SKM-1 (cell line): Measurements from ENCODE around the gene ATG16L1.

Experiments
- DNase-seq: peaks from one replicate; lab custom pipeline; 2025; ENCODE audit not compliant: unreplicated experiment; lab: John Stamatoyannopoulos, UW

ATG16L1 gene

DNA sequence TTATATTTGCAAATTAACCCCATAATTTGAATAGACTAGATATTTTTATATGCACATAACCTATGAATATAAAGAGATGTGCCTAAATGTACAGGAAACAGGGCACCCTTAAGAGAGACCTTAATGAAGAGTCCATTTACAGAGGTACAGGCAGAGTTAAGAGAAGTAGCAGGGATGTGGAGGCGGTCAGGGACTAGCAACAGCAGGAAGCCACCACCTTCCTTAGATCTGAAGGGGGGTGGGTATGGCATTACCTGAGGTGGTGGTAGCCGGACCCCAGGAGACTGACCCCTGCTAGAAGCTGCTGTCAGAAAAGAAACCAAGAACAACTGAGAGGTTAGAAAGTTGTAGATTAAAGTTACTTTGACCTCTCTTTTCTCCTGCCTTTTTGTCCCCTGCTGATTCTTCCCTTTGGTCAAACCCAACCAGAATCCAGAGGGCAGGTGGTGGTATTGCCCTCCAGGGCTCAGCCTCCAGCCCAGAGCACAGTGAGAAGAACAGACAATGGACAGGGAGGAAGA, 24.9 kb upstream of the ATG16L1 start:
- DNase-seq, result no peak

DNA sequence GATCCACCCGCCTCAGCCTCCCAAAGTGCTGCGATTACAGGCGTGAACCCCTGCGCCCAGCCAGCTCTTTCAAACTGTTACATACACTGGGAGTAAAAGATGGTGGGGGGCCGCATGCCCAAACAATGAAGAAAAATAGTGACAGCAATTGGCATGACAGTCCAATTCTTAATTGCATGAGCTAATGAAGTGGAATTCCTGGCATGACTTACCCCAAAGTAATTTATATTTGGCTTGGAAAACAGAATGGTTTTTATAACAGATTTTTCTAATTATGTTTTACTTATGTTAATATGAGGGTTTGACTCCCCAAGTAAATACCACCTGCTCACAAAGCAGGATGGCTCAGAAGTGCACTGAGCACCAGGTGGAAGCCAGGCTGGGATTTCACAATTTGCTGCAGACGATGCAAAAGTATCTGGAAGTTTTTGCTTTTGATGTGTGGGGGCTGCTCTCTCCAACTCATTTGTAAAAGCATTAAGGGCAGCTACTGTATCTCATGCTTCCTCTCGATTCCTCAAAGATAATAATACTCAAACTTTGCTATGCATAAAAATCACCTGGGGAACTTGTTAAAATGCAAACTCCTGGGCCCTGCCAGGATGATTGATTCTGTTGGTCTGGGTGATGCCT, 24.0 kb upstream of the ATG16L1 start:
- DNase-seq, result no peak

DNA sequence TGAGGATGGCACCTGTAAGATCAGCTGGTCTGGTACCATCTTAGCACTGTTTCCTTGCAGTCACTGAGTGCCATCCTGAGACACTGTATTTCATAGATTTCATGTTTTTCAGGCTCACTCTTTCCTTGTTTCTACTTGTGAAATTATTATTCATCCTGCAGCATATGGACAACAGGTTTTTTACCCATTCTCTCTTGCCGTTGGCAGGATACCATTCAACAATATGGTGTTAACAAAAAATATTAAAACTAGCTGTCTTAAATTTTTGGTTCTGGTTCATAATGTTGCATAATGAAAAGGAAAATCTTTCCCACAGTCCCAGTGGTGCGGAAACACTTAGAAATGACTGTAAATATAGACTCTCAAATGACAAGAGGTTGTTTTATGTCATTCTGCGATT, 23.1 kb upstream of the ATG16L1 start:
- DNase-seq, result no peak

DNA sequence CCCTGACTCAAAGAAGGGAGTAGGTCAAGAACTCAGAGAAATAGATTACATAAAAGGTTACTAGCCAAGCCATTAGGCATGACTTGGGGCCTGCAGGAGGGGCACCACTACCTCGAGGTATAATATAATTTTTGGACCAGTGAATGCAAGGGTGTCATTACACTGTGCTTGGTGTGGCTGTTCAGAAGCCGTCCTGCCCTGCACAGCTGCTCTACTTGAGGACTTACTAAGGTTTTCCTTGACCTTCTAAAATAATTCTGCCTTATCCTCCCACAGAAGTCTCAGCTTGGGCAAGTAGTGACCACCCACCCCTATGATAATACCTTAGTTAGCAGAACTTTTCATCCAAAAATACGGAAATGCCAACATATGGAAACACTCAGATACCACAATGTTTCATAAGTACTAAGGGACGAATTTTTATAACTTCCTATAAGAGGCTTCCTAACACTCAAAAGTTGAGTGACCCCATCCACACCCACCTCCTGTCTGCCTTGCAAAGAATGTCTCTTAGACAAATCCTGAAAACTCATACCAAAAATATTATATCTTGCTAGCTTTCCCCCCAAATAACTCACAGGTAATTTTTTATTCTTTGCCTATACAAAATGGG, 17.7 kb upstream of the ATG16L1 start:
- peak; percentile 20 for DNase-seq

DNA sequence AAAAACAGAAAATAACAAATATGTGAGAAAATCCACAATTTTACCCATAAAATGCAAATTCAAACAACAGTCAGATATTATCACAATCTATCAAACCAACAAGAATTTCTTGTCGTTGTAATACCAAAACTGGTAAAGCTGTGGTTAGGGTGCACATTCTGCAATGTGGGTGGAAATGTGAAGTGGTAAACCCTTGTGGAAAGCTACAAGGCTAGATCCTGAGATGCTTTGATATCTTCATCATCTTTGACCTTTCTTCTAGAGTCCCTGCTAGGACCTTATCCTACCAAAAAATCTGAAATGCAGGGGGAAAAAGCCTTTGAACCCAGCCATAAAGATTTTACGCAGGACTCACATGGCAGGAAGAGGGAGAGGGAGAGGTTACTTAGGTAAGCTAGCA, 17.2 kb upstream of the ATG16L1 start:
- DNase-seq, result no peak

DNA sequence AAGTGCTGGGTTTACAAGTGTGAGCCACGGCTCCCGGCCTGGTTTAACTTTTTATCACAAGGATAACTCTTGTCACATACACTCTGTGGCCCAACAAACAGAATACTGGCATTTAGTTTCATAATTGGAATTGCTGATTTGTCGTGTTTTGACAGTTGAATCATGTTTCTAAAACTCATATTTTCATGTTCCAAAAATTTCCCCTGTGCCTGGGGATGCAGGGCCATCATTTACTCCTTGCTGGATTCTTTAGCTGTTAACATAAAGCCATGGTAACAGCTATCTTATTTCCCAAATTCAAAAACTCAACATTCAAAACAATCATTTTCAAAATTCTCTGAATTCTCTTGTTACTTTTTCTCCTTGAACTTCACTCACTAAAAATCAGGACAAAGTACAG, 16.5 kb upstream of the ATG16L1 start:
- no peak for DNase-seq

DNA sequence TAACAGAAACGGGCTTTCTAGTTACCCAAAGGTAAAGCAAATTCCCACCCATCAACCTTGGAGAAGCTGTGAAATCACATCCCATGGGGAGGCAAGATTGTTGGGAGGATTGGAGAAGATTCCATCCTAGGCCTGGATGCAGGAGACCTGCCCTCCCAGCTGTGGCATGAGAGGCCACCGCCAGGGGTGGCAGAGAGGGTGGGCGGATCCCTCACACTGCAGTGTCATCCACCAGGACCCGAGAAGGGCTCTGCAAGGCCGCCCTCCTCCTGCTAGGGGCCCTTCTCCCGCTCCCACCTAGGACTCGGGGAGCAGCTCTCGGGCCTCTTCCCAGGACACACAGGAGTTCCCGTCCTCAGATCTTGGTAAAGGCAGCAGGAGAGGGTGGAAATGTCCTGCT, 15.5 kb upstream of the ATG16L1 start:
- DNase-seq, result no peak

DNA sequence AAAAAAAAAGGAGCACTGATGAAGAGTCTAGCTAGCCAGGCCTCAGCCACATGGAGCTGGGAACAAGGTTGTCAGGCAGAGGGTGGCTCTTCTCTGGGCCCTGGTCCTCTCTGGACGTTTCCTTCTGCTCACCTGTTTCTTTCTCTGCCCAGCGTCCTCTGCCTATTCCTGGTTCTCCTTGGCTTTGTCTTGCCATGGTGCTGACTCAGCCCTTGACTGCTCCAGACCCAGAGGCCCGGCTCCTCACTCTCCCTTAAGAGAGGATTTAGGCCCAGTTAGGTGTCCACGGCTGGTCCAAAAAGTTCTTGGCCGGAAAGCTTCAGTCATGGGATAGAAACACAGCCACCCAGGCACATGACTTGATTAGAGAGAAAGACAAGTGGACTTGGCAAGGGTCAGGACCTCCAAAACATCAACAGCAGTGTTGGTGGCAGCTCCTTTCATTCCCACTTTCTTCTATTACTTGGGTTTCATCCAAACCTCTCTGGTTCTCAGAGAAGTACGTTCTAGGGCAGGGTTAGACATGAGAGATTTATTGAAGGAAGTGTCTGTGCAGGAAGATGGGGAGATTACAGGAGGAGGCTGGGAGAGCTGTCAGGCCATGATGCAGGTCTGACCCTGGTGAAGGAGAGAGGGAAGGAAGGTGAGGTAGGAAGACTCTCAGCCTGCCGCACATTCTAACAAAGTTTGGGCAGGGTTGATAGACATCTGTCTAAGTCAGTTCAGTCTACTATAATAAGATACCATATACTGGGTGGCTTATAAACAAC, 14.5 kb upstream of the ATG16L1 start:
- DNase-seq, result no peak

DNA sequence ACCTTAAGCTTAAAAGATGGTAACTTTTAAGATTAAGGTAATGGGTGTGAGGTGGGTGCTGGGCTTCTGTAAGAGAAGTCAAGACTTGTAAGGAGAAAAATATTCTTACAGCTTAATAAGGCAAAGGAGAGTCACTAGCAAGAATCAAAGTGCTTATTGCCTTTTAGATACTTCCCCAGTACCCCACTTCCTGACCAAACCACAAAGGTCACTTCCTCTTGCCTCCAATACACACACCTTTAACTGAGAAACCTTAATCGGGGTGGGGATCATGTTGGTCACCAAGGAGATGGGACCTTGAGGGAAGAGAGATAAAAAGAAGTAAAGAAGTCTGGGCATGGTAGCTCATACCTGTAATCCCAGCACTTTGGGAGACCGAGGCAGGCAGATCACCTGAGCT, 10.6 kb upstream of the ATG16L1 start:
- DNase-seq, result no peak

DNA sequence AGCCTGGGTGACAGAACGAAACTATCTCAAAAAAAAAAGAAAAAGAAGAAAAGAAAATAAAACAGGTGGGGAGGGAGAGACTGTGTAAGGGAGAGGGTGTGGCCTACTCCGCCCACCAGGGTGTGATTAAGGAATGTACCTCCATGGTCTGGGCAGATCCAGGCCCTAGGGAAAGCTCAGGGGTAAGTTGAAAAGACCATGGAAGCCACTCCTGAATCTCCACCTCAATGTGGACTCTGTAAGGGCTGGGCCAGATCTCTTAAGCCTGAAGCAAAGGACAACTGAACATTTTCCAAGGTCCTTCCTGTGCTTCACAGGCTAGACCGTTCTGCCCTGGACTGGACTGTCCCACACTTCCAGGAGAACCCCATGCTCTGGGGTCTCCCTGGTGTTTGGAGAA, 9.7 kb upstream of the ATG16L1 start:
- no peak for DNase-seq

DNA sequence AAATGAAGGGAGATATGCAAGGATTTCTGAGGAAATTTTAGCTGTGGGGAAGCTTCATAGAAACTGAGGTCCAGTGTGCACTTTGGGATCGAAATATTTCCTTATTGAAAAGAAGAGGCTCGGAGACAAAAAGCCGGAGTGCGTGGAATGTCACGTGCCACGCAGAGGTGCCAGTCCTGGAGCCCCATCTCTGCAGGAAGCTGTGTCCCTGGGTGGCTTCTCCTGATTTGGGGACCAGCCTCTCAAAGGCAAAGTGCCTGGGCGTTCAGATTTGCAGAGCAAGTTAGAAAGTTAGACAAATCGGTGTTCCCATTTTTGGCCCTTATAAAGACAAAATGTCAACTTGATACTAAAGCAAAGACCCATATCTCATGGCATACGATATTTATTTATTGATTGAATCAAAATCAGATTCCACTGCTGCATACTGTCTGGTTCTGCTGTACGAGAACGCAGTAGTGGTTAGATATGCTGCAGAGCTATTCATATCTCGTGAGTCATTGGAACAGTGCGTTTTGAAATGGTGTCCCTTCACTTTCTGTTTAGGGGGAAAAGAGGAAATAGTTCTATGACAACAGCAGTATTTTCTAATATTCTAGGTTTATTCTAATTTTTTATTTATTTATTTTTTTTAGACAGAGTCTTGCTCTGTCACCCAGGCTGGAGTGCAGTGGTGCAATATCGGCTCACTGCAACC, 9.1 kb upstream of the ATG16L1 start:
- peak; percentile 45 for DNase-seq

DNA sequence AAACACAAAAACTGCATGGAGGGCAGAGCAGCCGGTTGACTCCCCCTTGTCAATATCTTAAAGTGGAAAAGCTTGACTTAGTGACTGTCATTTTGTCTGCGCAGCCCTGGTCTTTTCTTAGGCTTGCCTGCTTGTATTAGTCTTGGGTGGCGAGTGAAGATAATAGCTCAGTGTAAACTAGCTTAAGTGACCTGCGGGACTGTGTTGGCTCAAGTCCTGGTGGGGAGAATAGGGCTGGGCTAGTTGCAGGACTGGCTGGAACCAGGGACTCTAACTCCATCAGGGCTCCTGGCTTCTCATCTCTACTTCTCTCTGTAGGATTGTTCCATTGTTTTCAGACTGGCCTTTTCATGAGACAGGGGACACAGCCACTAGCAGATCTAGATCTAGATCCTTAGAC, 8.1 kb upstream of the ATG16L1 start:
- no peak for DNase-seq

DNA sequence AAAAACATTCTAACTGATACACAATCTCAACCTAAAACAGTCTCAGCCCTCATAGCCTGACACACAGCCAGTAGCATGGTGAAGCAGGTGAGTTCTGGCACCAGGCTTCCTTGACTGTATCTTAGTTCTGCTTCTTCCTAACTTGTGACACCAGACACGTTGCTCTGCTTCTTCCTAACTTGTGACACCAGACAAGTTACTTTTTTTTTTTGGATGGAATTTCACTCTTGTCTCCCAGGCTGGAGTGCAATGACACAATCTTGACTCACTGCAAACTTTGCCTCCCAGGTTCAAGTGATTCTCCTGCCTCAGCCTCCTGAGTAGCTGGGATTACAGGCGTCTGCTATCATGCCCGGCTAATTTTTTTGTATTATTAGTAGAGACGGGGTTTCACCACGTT, 6.7 kb upstream of the ATG16L1 start:
- DNase-seq, result no peak

DNA sequence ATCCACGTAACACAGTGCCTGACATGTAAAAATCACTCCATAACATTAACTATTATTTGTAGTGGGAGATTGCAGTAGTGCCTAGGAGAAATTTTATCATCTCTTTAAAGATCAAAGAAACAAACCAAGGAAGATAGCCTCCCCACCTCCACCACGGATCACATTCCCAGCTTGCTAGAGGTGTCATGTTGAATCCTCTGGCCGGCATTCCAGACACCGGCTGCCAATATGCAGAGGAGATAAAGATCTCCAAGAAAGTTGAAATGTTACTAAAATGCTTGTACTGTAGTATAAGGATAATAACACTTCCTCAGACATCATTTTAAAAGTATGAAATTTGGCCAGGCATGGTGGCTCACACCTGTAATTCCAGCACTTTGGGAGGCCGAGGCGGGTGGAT, 6.1 kb upstream of the ATG16L1 start:
- no peak for DNase-seq

DNA sequence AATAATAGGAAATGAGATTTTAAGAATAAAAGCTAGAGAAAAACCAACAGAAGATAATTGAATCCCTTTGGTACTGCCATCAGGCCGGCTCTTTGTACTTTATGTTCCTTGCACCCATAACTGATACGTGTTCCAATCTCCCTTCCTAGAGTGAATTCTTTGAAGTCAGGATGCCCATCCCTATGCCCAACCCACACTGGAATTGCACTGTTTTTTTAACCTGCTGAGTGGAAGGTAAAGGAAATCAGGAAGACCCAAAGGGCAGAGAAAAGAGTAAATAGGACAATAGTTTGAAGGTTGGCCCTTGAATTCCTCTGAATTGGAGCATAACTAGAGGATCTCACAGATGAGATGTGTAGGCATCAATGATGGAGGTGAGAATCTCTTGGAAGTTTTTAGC, 4.4 kb upstream of the ATG16L1 start:
- DNase-seq, result no peak

DNA sequence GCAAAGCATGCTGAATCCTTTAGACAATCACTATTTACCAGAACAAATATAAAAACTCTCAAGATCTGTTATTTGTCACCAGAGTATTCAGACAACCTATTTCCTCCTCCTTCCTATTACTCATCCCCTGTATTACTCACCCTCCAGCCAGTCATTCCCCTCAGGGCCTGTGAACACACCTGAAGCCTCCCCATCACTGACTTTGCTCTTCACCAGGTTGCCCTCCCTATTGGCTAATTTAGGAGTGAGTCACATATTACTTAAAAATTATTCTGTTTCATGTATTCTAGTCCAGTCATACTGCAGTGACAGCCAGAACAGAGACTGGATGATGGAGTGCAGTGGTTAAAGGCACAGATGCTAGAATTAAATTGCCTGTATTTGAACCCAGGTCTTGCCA, 3.7 kb upstream of the ATG16L1 start:
- DNase-seq, result no peak

DNA sequence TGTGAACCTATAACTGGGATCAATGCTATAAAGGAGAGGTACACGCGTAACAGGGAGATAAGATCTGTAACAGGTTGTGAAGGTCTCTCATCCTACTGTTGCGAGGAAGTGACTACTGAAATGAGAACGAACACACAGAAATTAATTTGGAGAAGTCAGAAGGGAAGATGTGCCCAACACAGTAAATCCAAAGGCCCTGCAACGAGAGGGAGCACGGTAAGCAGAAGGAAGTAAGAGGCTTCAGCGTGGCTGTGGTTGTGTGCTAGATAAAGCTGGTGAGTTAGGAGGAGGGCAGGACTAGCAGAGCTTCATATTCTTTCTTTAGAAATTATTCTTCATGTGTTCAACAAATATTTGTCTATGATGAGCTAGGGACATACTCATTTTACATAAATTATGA, 2.5 kb upstream of the ATG16L1 start:
- DNase-seq, result peak; percentile 87

DNA sequence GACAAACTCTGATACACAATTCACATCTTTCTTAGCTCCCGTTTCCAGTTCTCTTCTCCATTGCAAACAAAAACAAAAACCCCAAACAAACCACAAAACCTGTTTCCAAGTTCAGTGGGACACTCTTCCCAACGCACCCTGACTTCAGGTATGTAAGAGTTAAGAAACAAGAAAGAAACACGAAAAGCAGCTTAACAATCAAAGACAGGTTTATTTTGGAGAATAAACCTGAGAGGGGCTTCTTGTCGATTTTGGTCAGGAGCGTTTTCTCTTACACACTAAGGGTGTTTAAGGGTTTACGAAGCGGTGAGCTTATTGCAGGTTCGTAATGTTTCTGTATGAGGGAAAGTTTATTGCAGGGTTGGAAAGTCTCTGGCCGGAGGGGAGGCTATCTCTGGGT, 905 bp upstream of the ATG16L1 start:
- DNase-seq, result no peak

DNA sequence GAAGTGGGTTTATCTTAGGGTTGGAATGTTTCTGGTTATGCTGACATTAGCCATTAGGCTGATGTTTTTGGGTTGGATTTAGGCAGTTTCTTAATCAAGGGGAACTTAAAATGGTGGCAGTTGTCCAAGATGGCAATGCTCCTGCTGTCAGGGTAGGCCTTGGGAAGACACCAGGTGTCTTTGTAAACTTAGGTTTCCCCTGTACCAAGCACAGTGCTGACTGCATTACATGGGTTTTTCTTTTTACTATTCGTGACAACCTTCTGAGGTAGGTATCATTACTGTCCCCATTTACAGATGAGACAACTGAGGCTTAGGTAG, 528 bp upstream of the ATG16L1 start:
- DNase-seq, result no peak

DNA sequence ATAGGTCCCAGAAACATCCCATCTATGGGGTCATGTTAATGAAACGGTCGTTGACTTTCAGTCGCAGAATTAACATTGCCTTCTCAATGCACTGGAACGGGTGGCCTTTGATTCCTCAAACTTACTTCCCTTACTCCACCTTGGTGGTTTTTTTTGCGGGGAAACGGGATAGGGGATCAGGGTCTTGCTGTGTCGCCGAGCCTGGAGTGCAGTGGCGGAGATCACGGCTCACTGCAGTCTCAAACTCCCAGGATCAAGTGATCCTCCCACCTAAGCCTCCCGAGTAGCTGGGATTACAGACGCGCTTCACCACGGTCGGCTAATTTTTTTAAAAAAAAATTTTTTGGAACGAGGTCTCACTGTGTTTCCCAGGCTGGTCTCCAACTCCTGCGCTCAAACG, 754 bp downstream of the ATG16L1 start:
- no peak for DNase-seq

DNA sequence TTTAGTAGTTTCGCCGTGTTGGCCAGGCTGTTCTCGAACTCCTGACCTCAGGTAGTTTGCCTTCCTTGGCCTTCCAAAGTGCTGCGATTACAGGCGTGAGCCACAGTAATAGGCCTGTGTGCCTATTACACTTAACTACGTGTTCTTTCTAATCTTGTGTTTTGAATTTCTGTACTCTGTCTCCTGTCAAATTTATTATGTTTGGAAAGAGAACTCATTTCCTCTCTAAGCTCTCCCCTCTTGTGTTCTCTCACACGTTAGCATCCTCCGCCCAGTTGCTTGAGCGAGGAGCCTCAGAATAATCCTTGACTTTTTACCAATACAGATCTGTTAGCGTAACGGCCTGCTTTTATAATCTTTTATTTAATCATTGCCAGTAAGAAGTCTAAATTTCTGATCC, 3.7 kb downstream of the ATG16L1 start:
- DNase-seq, result no peak

DNA sequence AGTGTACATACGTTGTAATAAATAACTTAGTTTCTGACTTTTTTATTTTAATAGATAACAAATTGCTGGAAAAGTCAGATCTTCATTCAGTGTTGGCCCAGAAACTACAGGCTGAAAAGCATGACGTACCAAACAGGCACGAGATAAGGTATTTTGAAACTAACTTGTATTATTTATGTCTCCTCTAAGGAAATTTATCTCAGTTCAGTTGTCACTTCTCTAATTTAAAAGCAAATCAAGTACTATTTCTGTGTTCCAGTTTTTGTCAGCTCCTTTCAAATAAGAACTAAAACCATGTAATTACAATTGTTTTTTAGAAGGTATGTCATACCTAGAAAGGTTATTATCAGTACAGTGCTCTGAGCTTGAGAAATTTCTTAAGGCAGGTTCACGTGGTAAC, 4.6 kb downstream of the ATG16L1 start:
- DNase-seq, result no peak
